ENCODE measurements around the gene SCP2.

The SCP2 gene

DNA sequence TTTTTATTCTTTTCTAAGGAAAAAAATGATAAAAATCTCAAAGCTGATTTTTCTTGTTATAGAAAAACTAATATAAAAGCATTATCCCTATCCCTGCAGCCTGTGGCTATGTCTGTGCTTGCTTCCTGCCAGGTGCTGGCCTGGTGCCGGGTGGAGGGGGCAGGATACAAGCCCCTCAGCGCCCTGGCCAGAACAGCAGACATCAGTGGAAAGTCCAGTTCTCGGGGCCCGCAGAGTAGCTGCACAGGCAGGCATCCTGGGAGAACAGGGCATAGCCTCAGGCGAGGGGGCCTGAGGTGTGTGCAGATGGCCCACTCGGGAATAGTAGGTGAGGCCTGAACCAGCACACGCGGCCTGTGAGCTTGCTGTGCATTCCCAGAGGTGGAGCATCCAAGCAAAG, 158.3 kb downstream of the SCP2 start:
- no peak for DNase-seq

DNA sequence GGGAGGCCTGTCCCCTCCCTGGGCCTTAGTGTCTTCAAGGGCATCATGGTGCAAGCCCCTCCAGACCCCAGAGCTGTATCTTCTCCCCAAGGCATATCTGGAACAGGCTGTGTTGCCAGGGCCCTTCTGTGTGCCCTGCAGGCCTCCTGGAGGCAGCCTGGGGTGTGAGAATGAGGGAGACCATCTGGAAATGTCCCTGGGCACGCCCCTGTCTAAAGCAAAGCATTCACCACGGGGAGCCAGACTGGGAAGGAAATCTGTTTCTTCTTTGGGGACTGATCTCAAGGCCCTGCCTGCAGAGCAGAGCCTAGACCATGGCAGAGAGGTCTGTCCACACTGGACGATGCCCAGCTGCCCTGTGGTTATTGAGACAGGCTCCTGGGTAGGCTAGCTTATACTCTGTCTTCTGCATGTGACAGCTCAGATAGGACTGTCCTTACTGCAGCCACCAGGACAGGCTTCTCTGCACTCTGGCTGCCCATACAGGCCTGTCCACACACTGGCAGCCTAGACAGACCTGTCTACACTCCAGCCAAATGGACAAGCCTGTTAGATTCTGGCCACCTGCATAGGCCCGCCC, 159.5 kb downstream of the SCP2 start:
- no peak for DNase-seq

DNA sequence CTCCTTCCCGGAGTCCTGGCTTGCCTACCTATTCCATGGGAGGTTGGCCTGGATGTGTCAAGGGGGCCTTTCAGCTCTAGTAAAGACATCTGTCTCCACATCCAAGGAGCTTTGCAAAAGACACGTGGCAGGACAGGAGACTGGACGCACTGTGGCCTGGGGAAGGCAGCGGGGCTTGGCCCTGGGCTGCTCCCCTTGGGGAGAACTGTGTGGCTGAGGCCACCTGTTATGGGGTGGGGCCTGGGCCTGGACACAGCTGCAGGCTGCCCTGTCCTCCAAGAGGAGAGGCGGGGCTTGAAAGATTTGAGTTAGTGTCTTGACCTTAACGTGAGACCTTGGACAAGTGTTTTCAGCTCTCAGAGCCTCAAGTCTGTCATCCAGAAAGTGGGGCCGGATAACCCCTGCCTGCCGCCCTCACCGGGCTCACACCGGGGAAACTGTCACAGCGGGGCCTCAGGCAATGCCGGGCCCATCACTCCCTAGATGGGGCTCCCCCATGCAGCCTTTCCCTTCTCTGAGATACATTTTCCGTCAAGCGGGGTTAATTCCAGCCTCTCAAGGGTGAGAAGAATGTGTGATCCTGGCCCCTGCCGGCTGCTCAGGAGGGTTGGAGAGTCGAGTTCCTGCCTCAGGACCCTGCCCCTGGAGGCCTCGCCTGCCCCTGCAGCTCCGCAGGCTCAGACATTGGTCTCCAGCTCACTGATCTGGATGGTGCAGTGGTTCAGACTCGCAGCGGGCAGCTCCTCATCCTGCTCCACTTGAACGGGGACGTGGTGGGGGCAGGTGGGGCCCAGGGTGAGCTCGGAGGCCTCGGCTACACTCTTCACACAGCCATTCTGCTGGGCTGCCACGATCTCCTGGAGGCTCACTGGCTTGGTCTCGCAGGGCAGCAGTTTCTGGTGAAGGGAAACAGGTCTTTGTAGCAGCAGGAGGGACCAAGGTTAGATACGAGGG, 160.5 kb downstream of the SCP2 start:
- DNase-seq, result no peak

DNA sequence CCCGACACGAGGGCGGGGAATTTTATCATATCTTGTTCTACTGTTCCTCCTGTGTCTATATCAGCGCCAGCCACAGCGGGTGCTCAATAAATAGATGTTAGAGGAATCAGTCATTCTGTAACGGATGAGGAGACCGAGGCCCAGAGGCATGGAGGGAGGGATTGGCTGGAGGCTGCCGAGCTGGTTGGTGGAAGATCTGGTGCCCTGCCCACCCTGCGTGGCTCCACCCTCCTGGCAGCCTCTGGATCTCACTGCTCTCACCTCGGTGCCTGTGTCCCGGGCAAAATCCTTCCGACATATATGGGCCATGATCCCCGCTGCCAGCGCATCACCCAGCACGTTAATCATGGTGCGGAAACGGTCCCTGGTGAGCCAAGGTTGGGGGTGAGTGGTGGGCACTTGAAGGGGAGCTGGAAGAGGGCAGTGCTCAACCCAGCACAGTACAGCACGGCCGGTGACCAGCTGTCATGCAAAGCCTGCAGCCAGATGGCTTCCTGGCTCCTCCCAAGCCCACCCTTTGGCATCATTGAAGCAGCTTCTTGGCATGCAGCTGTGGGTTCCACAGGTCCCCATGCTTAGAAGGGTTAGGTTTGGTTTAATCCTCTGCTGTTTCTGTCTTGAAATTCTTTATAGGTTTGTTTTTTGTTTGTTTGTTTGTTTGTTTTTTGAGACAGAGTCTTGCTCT, 161.7 kb downstream of the SCP2 start:
- no peak for DNase-seq

DNA sequence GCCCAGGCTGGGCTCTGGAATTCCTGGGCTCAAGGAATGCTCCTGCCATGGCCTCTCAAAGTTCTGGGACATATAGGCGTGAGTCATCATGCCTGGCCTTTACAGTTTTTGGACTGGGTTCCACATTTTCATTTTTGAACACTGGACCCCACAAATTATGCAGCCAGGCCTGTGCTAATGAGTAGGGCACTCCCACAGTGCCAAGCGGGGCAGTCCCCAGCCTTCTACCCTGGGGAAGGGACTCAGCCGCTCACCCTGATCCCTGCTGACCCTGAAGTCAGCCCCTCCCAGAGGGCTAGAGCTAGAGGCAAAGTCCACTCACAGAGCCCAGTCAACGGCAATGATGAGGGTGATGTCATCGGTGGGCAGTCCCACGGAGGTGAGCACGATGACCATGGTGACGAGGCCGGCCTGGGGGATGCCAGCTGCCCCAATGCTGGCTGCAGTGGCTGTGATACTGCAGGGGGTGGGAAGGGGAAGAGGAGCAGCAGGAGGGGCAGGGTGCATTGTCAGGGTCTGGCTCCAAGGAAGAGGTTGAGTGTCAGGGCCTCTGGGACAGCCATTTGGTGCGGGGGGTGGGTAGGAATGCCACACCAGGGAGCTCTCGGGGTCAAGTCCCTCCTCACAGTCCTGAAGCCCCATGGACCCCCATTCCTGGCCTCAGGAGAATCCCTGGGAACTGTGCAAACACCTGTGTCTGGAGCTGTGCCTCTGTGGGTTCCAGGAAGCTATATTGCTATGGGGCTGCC, 162.6 kb downstream of the SCP2 start:
- no peak for DNase-seq

DNA sequence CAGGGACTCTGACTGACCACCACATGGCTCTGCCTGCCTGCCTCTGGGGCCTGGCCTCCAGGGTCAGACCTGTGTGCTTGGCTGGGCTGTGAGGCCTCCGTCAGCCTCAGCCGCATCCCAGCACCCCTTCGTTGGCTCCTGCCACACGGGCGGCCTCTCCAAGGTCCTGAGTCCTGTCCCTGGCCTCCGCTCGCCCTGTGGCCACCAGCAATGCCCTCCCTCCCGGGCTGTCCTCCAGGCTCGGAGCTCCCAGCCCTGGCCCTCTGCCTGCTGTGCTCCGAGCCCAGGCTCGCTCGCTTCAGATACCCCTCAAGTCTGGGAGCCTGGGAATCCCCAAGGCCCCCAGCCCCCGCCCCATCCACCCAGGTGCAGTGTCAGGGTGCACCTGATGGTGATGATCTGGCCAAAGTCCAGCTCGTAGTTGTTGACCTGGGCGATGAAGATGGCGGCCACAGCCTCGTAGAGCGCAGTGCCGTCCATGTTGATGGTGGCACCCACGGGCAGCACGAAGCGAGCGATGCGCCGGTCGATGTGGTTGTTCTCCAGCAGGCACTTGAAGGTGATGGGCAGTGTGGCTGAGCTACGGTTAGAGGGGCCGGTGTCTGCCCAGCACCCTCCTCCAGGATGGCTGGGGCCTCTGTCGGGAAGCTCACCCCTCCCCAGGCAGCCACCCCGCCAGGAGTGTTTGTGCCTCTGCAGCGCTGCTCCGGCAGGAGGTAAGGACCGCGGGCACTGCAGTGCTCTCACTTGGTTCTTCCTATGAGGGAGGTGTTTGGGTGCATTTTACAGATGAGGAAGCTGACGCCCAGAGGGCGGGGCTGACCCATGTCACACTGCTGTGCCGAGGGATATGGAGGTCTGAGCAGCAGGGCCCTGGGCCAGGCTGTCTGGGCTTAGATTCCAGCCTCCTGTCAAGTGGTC, 163.4 kb downstream of the SCP2 start:
- no peak for DNase-seq

DNA sequence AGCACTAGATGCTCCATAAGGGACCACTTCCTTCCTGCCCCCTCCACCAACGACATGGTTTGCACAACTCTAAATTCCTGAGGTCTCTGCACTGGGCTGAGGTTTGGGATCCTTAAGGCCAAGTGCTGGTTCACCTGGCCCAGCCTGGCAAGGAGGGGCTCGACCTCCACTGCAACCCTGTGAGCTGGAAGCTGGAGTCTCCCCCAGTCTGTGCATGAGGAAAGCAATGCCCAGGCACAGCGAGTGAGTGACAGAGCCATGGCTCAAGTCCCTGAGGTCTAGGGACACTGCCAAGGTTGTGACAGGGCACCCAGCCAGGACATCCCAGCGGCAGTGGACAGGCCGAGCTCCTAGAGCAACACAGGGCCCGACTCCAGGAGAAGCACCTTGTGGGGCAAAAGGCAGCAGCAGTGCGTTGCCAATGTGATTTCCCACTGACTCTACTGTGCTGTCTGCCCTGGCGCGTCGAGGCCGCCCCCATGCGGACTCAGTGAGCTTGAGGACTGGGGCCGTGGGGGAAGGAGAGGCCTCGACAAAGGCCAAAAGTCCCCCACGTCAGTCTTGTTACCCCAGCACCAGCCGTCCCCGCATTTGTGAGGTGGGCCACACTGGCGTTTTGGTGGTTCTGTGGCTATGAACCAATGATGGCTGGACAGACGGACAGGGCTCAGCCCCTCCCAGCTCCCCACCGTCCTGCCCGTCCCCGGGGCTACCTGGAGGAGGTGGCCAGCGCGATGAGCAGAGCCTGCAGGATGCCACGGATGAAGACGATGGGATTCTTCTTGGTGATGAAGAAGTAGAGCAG, 165.0 kb downstream of the SCP2 start:
- no peak for DNase-seq

DNA sequence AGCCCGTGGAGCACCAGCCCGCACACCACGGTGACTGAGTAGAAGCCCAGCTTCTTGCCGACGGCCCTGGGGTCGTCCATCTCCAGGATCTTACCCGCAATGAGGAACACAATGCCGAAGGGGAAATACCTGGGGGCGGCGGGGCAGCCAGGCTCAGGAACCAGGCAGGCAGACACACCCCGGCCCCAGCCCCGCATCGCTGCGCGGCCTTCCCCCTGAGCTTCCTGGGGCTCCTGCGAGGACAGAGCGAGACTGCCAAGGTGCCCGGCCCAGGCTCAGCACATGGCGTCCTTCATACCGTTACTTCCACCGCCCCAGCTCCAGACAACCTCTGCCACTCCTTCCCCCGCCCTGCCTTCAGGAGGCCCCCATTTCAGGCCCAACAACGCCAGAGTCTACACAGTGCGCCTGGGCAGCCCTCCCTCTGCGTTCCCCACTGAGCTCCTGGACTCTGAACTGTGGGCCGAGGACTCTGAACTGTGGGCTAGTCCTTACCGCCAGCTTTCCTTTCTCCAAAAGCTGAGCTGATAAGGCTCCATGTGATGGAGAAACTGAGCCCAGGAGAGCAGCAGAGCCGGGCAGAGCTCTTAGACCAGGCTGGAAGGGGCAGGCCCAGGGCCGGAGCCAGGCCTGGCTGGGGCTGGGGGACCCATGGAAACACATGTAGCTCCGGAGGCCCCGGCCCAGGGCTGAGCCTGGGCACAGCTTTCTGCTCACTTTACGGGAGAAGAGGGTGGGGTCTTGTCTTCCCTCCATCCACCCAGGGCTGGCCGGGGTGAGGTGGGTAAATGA, 165.8 kb downstream of the SCP2 start:
- no peak for DNase-seq

DNA sequence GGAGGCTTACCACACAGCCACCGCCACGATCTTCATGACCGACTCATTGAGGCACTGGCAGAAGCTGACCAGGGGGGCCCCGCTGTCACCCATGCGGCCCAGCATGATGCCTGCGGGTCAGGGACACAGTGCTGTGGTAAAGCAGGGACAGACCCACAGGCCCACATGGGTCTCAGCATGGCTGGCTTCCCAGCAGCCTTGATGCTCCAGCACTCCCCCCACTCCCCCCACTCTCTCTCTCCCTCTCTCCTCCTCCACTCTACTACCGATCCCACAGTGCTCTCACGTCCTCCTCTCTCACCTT, 166.3 kb downstream of the SCP2 start:
- DNase-seq, result no peak

DNA sequence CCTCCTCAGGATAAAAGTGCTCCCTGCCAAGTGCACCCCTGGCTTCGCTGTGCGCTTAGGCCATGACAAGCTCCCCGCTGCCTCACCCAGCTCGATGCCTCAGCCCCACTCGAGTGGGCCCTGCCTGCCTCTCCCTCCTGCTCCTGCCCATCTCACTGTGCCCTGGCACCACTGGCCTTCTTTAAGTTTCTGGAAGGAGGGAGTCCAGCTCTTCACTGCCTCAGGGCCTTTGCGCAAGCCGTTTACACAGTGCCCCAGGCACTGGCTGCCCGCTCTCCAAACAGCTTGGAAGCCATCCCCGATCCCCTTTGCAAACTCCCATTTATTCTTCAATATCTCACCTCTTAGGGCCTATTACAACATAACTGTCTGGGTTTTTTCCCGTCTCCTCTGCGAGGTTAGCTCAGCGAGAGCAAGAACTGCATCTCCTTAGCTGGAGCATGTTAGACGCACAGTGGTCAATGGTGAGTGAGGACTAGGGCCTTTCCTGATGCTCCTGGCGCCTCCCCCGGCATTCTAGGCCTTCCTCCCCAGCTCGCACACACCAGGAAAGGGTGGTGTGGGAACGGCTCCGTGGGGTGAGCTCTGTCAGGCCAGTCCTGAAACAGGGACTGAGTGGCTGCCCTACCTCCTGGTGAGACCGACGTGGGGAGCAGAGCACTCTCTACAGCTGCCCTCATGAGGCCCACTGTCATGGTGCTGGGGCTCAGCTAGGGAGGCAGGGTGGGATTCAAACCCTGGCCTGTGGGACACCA, 166.9 kb downstream of the SCP2 start:
- DNase-seq, result no peak

DNA sequence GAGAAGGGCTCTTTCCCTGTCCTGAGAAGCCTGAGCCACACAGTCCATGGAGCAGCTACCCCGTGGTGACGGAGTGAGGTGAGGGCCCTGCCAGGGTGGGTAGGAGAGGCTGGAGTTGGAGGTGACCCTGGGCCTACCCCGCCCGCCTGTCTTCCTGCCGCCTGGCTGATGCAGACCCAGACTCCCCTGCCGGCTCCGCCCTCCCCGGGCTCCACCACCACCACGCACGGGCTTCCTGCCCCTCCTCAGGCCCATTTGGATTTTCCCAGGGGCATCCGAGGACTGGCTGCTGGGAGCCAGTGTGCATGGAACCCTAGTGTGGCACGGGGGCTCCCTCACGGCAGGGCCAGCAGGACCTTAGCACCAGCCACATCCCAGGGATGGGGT, 167.4 kb downstream of the SCP2 start:
- no peak for DNase-seq

Data from kidney glomerular epithelial cell (primary cell).